DND-41 (cell line): Measurements from ENCODE around the gene CRK.
"Not testable (repeated sequence)": the region's sequence is repeated elsewhere in the genome, so short reads cannot be mapped to it uniquely, and the experiment has no call there.

Source experiments
- ATAC-seq: fragments of 200-7000 bp; cut with Tn5 transposase; 3 replicates; pipeline ENCODE4 v1.9.1; 2021; ENCODE audit warnings: low read depth; ENCODE audit not compliant: insufficient read depth
- DNase-seq: peaks from one replicate; pipeline ENCODE4 v3.0.0-alpha.2; 2020
- H2AFZ ChIP-seq: 2 replicates; pipeline ENCODE4 v1.6.0; 2012; ENCODE audit warnings: low read depth, low read length
- H3K27ac ChIP-seq: 2 replicates; pipeline ENCODE4 v1.5.1; 2012; ENCODE audit warnings: low read length, inconsistent platforms
- H3K27me3 ChIP-seq: fragments of 200-600 bp; sonication (generic); 2 replicates; pipeline ENCODE4 v1.6.0; 2012; ENCODE audit warnings: low read length, mild to moderate bottlenecking, inconsistent platforms; ENCODE audit not compliant: insufficient read depth, poor library complexity
- H3K36me3 ChIP-seq: 2 replicates; pipeline ENCODE4 v1.5.1; 2012; ENCODE audit warnings: low read length, inconsistent platforms; ENCODE audit not compliant: insufficient read depth
- H3K4me1 ChIP-seq: 2 replicates; pipeline ENCODE4 v1.5.1; 2012; ENCODE audit warnings: mild to moderate bottlenecking, low read length; ENCODE audit not compliant: insufficient read depth
- H3K4me2 ChIP-seq: 2 replicates; pipeline ENCODE4 v1.6.0; 2012; ENCODE audit warnings: mild to moderate bottlenecking, moderate library complexity, low read length, inconsistent platforms; ENCODE audit not compliant: insufficient read depth
- H3K4me3 ChIP-seq, 2 experiments: fragments of 200-600 bp in 1 of 2; shearing (Covaris generic) in 1 of 2; 2 replicates each; pipeline ENCODE4 v1.5.1; 2012 to 2016; ENCODE audit warnings: inconsistent platforms in 2 of 2, low read length in 2 of 2, mild to moderate bottlenecking in 2 of 2, low read depth in 1 of 2, moderate library complexity in 1 of 2
- H3K79me2 ChIP-seq: 2 replicates; pipeline ENCODE4 v1.6.0; 2012; ENCODE audit warnings: low read length, inconsistent platforms; ENCODE audit not compliant: insufficient read depth
- H3K9ac ChIP-seq: 2 replicates; pipeline ENCODE4 v1.6.0; 2012; ENCODE audit warnings: low read depth, mild to moderate bottlenecking, inconsistent platforms, low read length, moderate library complexity
- H3K9me3 ChIP-seq: 2 replicates; pipeline ENCODE4 v1.5.1; 2012; ENCODE audit warnings: low read length, moderate library complexity, mild to moderate bottlenecking, inconsistent platforms; ENCODE audit not compliant: insufficient read depth, severe bottlenecking
- H4K20me1 ChIP-seq: 2 replicates; pipeline ENCODE4 v1.6.0; 2012; ENCODE audit warnings: low read length; ENCODE audit not compliant: insufficient read depth
- CTCF ChIP-seq: IDR thresholded peaks from 2 replicates; pipeline ENCODE4 v1.5.1; 2012; ENCODE audit warnings: borderline replicate concordance, low read length, moderate library complexity, mild to moderate bottlenecking; ENCODE audit not compliant: poor library complexity, severe bottlenecking; ENCODE audit errors: extremely low read depth
- EZH2 ChIP-seq: IDR thresholded peaks from 3 replicates; pipeline ENCODE4 v1.6.1; 2012; ENCODE audit warnings: borderline replicate concordance, low read depth, mild to moderate bottlenecking, moderate library complexity, low read length, inconsistent platforms; ENCODE audit not compliant: severe bottlenecking

The CRK gene

GRCh38 chr17:1422885-1423284, 33.1 kb downstream of the CRK start:
- Histone ChIP-seq H2AFZ (no peak overlapping the region), H3K4me3 (no peak overlapping the region), H3K4me1 (no peaks in the 10 kb centered on the region), H3K27me3 (no peaks in the 10 kb centered on the region), H3K27ac (no peak overlapping the region), H4K20me1 (peaks cover 19% of the 10 kb centered on the region), H3K4me2 (no peak overlapping the region), H3K36me3 (peaks cover 69% of the 10 kb centered on the region), H3K9me3 (no peaks in the 10 kb centered on the region), H3K9ac (no peak overlapping the region), H3K79me2 (peaks cover 42% of the 10 kb centered on the region)
- ATAC-seq (no peak), DNase-seq (no peak)
- no peak for TF ChIP-seq EZH2
- TF ChIP-seq CTCF = no peak

- H3K4me3 ChIP-seq = no peak overlapping the region
- peaks cover 66% of the 10 kb centered on the region for H3K36me3 ChIP-seq
- H3K9ac ChIP-seq = no peak overlapping the region
- H3K79me2 ChIP-seq = peaks cover 31% of the 10 kb centered on the region
- no peak for ATAC-seq
- H3K4me1 ChIP-seq = no peaks in the 10 kb centered on the region
- no peak for DNase-seq
- no peak overlapping the region for H3K27ac ChIP-seq
- no peaks in the 10 kb centered on the region for H3K9me3 ChIP-seq
- no peak overlapping the region for H3K4me2 ChIP-seq
- peaks cover 19% of the 10 kb centered on the region for H4K20me1 ChIP-seq
- TF ChIP-seq CTCF (no peak), EZH2 (no peak)
- no peak overlapping the region for H2AFZ ChIP-seq
- no peaks in the 10 kb centered on the region for H3K27me3 ChIP-seq
Measured at GRCh38 chr17:1421470-1421869, 34.6 kb downstream of the CRK start.

GRCh38 chr17:1420981-1421380, 35.1 kb downstream of the CRK start:
- no peak overlapping the region for H3K4me3 ChIP-seq
- H3K9me3 ChIP-seq = no peaks in the 10 kb centered on the region
- no peak overlapping the region for H3K27ac ChIP-seq
- H3K9ac ChIP-seq = no peak overlapping the region
- peaks cover 14% of the 10 kb centered on the region for H4K20me1 ChIP-seq
- no peak for TF ChIP-seq EZH2
- no peak for TF ChIP-seq CTCF
- H3K36me3 ChIP-seq = peaks cover 61% of the 10 kb centered on the region
- peaks cover 26% of the 10 kb centered on the region for H3K79me2 ChIP-seq
- ATAC-seq = no peak
- H3K27me3 ChIP-seq = no peaks in the 10 kb centered on the region
- no peak overlapping the region for H2AFZ ChIP-seq
- no peaks in the 10 kb centered on the region for H3K4me1 ChIP-seq
- DNase-seq = no peak
- no peak overlapping the region for H3K4me2 ChIP-seq

- Histone ChIP-seq H3K27ac (no peak overlapping the region), H3K4me3 (no peak overlapping the region), H3K9ac (no peak overlapping the region), H3K4me2 (no peak overlapping the region), H3K9me3 (no peaks in the 10 kb centered on the region), H3K27me3 (no peaks in the 10 kb centered on the region), H3K79me2 (peaks cover 18% of the 10 kb centered on the region), H4K20me1 (peaks cover 7% of the 10 kb centered on the region), H3K4me1 (no peaks in the 10 kb centered on the region), H3K36me3 (peaks cover 53% of the 10 kb centered on the region), H2AFZ (no peak overlapping the region)
- TF ChIP-seq CTCF (no peak), EZH2 (no peak)
- DNase-seq (no peak), ATAC-seq (no peak)
Measured at GRCh38 chr17:1420163-1420562, 35.9 kb downstream of the CRK start.

- peaks cover 39% of the 10 kb centered on the region for H3K36me3 ChIP-seq
- ATAC-seq = not testable (repeated sequence)
Measured at GRCh38 chr17:1418476-1418875, 37.6 kb downstream of the CRK start.

More at GRCh38 chr17:1418476-1418875, 37.6 kb downstream of the CRK start:
- not testable (repeated sequence) for H3K27ac ChIP-seq, H3K4me2 ChIP-seq, H3K4me3 ChIP-seq, H3K9me3 ChIP-seq, H2AFZ ChIP-seq, H3K4me1 ChIP-seq, H3K27me3 ChIP-seq, H4K20me1 ChIP-seq, DNase-seq, H3K79me2 ChIP-seq, H3K9ac ChIP-seq
